GM20431 (cell line): ENCODE measurements around the gene PLEKHG5.
"Not testable (repeated sequence)": the region's sequence is repeated elsewhere in the genome, so short reads cannot be mapped to it uniquely, and the experiment has no call there.

Experiments
- in situ Hi-C: fragments of 300-500 bp; cut with MseI, MboI; formaldehyde crosslinking; loops from one replicate; pipeline ENCODE4 v1.15.0; 2020; ENCODE audit warnings: low sequenced_read_pairs; ENCODE audit not compliant: unreplicated experiment

The PLEKHG5 gene

GRCh38 chr1:6498576-6499111 lies 7.2 kb upstream of the PLEKHG5 start:
- in situ Hi-C loops, result no loop called here

- in situ Hi-C loops, result no loop called here
Observed at GRCh38 chr1:6497867-6498575, 6.6 kb upstream of the PLEKHG5 start.

- in situ Hi-C loops, result no loop called here
Observed at GRCh38 chr1:6497215-6497866, 5.9 kb upstream of the PLEKHG5 start.

- in situ Hi-C loops, result no loop called here
Observed at GRCh38 chr1:6496890-6497214, 5.4 kb upstream of the PLEKHG5 start.

GRCh38 chr1:6496365-6496721 lies 4.9 kb upstream of the PLEKHG5 start:
- in situ Hi-C loops, result no loop called here

GRCh38 chr1:6495540-6496364 lies 4.3 kb upstream of the PLEKHG5 start:
- in situ Hi-C loops, result no loop called here

GRCh38 chr1:6495041-6495441 lies 3.6 kb upstream of the PLEKHG5 start:
- in situ Hi-C loops, result no loop called here

GRCh38 chr1:6494627-6495026 lies 3.2 kb upstream of the PLEKHG5 start:
- in situ Hi-C loops, result no loop called here

- in situ Hi-C loops, result not testable (repeated sequence)
Observed at GRCh38 chr1:6493834-6494223, 2.4 kb upstream of the PLEKHG5 start.

GRCh38 chr1:6491966-6492365 lies 499 bp upstream of the PLEKHG5 start:
- in situ Hi-C loops, result no loop called here

- in situ Hi-C loops, result no loop called here
Observed at GRCh38 chr1:6491081-6491449, 402 bp downstream of the PLEKHG5 start.

GRCh38 chr1:6490181-6491080 lies 1.0 kb downstream of the PLEKHG5 start:
- in situ Hi-C loops, result no loop called here

GRCh38 chr1:6489799-6490180 lies 1.7 kb downstream of the PLEKHG5 start:
- in situ Hi-C loops, result no loop called here

GRCh38 chr1:6489383-6489765 lies 2.1 kb downstream of the PLEKHG5 start:
- in situ Hi-C loops, result no loop called here

- in situ Hi-C loops, result no loop called here
Observed at GRCh38 chr1:6488602-6489382, 2.7 kb downstream of the PLEKHG5 start.

GRCh38 chr1:6487804-6488484 lies 3.5 kb downstream of the PLEKHG5 start:
- in situ Hi-C loops, result no loop called here

GRCh38 chr1:6486433-6487011 lies 4.9 kb downstream of the PLEKHG5 start:
- in situ Hi-C loops, result no loop called here
